ENCODE measurements around the gene TSKU. TPM values are rescaled to one million over a fixed set of nuclear protein-coding genes. Genes with fewer than 3 reads are reported as not detected.

The TSKU gene
- total RNA-seq, 1 donor from 2014 or later, result 84.0 TPM

GRCh38 chr11:76763573-76764346 lies 19.4 kb upstream of the TSKU start:
- TF ChIP-seq CTCF (IDR thresholded peaks at IDR 0.05), result no peak
- Mint-ChIP-seq H3K36me3 (ENCODE audit: unreplicated experiment) (peaks cover 3% of the 10 kb centered on the region), H3K4me1 (ENCODE audit: unreplicated experiment) (peaks cover 32% of the 10 kb centered on the region), H3K9me3 (ENCODE audit: unreplicated experiment) (no peaks in the 10 kb centered on the region), H3K27ac (ENCODE audit: unreplicated experiment) (no peak overlapping the region), H3K4me3 (ENCODE audit: unreplicated experiment) (no peak overlapping the region), H3K27me3 (ENCODE audit: unreplicated experiment) (no peaks in the 10 kb centered on the region)
- no peak for DNase-seq (ENCODE audit: extremely low spot score, unreplicated experiment)

GRCh38 chr11:76764941-76765665 lies 18.1 kb upstream of the TSKU start:
- Mint-ChIP-seq H3K36me3 (ENCODE audit: unreplicated experiment) (peaks cover under 1% of the 10 kb centered on the region), H3K4me3 (ENCODE audit: unreplicated experiment) (no peak overlapping the region), H3K9me3 (ENCODE audit: unreplicated experiment) (no peaks in the 10 kb centered on the region), H3K4me1 (ENCODE audit: unreplicated experiment) (peaks cover 46% of the 10 kb centered on the region), H3K27ac (ENCODE audit: unreplicated experiment) (no peak overlapping the region), H3K27me3 (ENCODE audit: unreplicated experiment) (no peaks in the 10 kb centered on the region)
- TF ChIP-seq CTCF (IDR thresholded peaks at IDR 0.05), result no peak
- DNase-seq (ENCODE audit: extremely low spot score, unreplicated experiment), result no peak

GRCh38 chr11:76765863-76766350 lies 17.2 kb upstream of the TSKU start:
- Mint-ChIP-seq H3K36me3 (ENCODE audit: unreplicated experiment) (no peaks in the 10 kb centered on the region), H3K4me3 (ENCODE audit: unreplicated experiment) (no peak overlapping the region), H3K27me3 (ENCODE audit: unreplicated experiment) (no peaks in the 10 kb centered on the region), H3K9me3 (ENCODE audit: unreplicated experiment) (no peaks in the 10 kb centered on the region), H3K27ac (ENCODE audit: unreplicated experiment) (no peak overlapping the region), H3K4me1 (ENCODE audit: unreplicated experiment) (peaks cover 54% of the 10 kb centered on the region)
- no peak for DNase-seq (ENCODE audit: extremely low spot score, unreplicated experiment)
- no peak for TF ChIP-seq CTCF (IDR thresholded peaks at IDR 0.05)

GRCh38 chr11:76766521-76766920 lies 16.6 kb upstream of the TSKU start:
- no peak for TF ChIP-seq CTCF (IDR thresholded peaks at IDR 0.05)
- Mint-ChIP-seq H3K4me1 (ENCODE audit: unreplicated experiment) (peaks cover 60% of the 10 kb centered on the region), H3K27me3 (ENCODE audit: unreplicated experiment) (no peaks in the 10 kb centered on the region), H3K4me3 (ENCODE audit: unreplicated experiment) (no peak overlapping the region), H3K36me3 (ENCODE audit: unreplicated experiment) (no peaks in the 10 kb centered on the region), H3K9me3 (ENCODE audit: unreplicated experiment) (no peaks in the 10 kb centered on the region), H3K27ac (ENCODE audit: unreplicated experiment) (no peak overlapping the region)
- no peak for DNase-seq (ENCODE audit: extremely low spot score, unreplicated experiment)

GRCh38 chr11:76767659-76768058 lies 15.5 kb upstream of the TSKU start:
- Mint-ChIP-seq H3K27ac (ENCODE audit: unreplicated experiment) (no peak overlapping the region), H3K4me3 (ENCODE audit: unreplicated experiment) (no peak overlapping the region), H3K9me3 (ENCODE audit: unreplicated experiment) (no peaks in the 10 kb centered on the region), H3K36me3 (ENCODE audit: unreplicated experiment) (no peaks in the 10 kb centered on the region), H3K27me3 (ENCODE audit: unreplicated experiment) (no peaks in the 10 kb centered on the region), H3K4me1 (ENCODE audit: unreplicated experiment) (peaks cover 71% of the 10 kb centered on the region)
- no peak for TF ChIP-seq CTCF (IDR thresholded peaks at IDR 0.05)
- DNase-seq (ENCODE audit: extremely low spot score, unreplicated experiment), result no peak

Data from osteocyte (in vitro differentiated cells).